GM18519 (cell line): ENCODE results near the gene BPNT1.
"Not testable (repeated sequence)": the region's sequence is repeated elsewhere in the genome, so short reads cannot be mapped to it uniquely, and the experiment has no call there.

Experiments
- ATAC-seq: cut with Tn5 transposase; IDR thresholded peaks from one replicate; pipeline ENCODE4 v1.9.1; 2021; ENCODE audit warnings: mild to moderate bottlenecking, moderate library complexity; ENCODE audit not compliant: unreplicated experiment, low FRiP score

BPNT1 gene

GRCh38 chr1:220089650-220090556 is at the start of gene BPNT1:
Gene BPNT1, minus strand, starts transcription at chr1:220089788. Its CDS starts 9,942 bp downstream, at chr1:220079846.
- ATAC-seq: peak; percentile 57

DNA sequence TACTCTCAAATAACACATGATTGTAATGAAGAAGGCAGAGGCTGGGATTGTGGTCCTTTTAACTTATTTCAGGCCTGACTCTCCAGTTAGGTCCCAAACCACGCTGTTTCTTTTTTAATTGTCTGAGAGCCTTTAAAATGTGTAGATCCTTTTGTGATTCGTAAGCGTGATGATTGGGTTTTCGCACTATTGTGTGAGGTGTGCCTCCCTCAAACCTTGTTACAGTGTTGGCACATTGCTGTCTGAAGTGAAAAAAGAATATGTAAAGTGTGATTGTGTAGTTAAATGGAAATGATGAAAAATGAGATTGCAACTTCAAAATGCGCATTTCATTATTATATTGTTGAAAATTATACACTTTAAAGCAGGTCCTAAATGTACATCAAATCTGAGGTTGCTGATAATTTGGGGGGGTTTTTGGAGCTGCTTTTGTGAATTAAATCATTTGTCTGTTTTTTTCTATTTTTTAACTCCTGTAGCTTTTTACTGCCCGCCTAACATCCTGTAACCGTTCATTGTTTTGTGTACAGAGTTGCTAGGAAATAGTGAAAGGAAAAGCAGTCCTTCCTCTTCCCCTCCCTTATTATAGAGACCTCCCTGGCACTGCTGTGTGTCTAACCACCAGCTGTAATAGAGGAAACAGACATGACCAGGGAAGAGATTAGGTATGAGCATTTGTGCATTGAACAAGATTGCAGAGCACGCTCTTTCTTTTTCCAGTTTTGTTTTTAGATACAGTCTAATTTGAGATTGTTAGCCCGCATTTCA is 47.6 kb upstream of the BPNT1 start:
- no peak for ATAC-seq

DNA sequence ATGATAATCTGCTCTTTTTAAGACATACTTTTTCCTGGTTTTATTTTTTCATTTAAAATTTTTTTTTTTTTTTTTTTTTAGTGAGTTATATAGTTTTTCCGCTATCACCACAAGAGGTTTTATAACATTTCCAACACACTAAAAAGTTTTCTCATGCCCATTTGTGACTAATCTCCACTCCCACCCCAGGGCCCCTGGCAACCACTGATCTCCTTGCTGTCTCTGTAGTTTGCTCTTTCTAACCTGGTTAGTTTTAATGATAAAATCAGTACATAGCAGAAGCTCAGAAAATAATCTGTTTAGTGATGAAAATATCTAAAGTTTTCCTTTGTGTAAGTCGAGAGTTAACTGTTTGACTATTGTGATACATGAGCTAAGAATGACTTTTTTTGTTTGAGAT is 46.2 kb upstream of the BPNT1 start:
- no peak for ATAC-seq

- no peak for ATAC-seq
Measured at GRCh38 chr1:220129479-220130210, 40.1 kb upstream of the BPNT1 start.

GRCh38 chr1:220127076-220127475 is 37.5 kb upstream of the BPNT1 start:
- no peak for ATAC-seq

GRCh38 chr1:220124542-220124941 is 35.0 kb upstream of the BPNT1 start:
- no peak for ATAC-seq

DNA sequence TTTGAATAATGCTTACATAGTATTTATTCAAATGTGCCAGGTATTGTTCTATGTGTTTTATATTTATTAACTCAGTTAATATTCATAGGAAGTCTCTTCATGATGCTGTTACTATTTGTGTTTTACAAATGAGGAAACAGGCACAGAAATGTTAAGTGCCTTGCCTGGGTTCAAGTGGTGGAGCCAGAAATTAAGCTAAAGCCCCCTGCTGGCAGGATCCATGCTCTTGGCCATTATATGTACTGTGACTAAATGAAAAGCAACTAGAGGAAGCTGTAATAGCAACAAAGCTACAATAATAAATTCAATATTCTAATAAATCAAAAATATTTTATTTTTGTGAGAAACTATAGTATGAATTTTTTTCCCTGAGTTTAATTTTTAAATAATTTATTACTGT is 34.3 kb upstream of the BPNT1 start:
- ATAC-seq: no peak

DNA sequence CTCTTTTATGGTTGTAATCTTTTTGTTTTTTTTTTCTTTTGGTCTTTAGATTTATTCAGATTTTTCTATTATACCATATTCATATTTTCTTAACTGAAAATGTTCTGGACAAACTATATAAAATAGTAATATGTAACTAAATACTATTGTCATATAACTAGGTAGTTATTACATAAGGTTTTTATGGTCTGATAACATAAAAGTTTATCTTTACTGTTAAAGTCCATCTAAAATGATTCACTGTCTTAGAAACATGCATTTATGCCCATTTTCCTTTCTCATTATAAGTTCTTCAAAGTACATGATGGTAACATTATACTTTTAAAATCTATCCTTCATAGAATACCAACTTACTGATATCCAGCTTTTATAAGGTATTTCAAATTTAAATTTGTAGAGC is 33.5 kb upstream of the BPNT1 start:
- ATAC-seq: no peak

GRCh38 chr1:220121791-220122530 is 32.4 kb upstream of the BPNT1 start:
- no peak for ATAC-seq

- ATAC-seq: no peak
Measured at GRCh38 chr1:220119043-220119512, 29.5 kb upstream of the BPNT1 start.

- peak; percentile 56 for ATAC-seq
Measured at GRCh38 chr1:220113136-220113695, 23.6 kb upstream of the BPNT1 start.

DNA sequence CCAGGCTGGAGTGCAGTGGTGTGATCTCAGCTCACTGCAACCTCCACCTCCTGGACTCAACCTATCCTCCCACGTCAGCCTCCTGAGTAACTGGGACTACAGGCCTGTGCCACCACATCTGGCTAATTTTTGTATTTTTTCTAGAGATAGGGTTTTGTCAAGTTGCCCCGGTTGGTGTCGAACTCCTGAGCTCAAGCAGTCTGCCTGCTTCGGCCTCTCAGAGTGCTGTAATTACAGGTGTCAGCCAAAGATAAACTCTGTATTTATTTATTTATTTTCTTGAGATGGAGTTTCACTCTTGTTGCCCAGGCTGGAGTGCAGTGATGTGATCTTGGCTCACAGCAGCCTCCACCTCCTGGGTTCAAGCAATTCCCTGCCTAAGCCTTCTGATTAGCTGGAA is 23.0 kb upstream of the BPNT1 start:
- not testable (repeated sequence) for ATAC-seq

GRCh38 chr1:220110473-220110872 is 20.9 kb upstream of the BPNT1 start:
- ATAC-seq: not testable (repeated sequence)

DNA sequence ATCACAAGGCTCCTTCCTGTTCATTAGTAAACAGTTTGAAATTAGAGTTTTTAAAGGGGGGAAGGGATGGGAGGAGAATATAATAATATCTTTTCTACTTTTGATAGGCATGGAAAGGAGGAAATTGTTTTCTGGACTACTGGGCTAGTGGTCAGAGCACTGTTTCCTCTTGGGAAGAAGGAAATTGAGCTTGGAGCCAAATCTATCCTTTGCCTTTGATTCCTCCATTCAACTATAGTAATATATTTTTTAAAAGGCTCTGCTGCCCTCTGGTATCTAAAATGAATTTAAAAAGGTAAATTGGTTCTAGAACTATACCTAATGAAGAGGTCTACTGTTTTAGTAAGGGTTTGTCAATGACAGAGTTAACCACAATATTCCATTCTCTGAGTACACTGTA is 10.2 kb upstream of the BPNT1 start:
- ATAC-seq: no peak

- ATAC-seq: peak; percentile 29
Measured at GRCh38 chr1:220094016-220094911, 4.7 kb upstream of the BPNT1 start, which contains the start of gene IARS2. Gene IARS2, plus strand, starts transcription at chr1:220094132. Its CDS starts 85 bp downstream, at chr1:220094217.

GRCh38 chr1:220093361-220094015 is 3.9 kb upstream of the BPNT1 start:
- ATAC-seq: peak; percentile 17

- no peak for ATAC-seq
Measured at GRCh38 chr1:220092694-220093093, 3.1 kb upstream of the BPNT1 start.

- ATAC-seq: not testable (repeated sequence)
Measured at GRCh38 chr1:220086261-220086686, 3.3 kb downstream of the BPNT1 start.
